ENCODE measurements around the gene GNG7. TPM values are rescaled to one million over a fixed set of nuclear protein-coding genes. Genes with fewer than 3 reads are reported as not detected.
A peak's percentile ranks its signal among the peaks of the same experiment; 100 is the strongest.
"Not testable (repeated sequence)": the region's sequence is repeated elsewhere in the genome, so short reads cannot be mapped to it uniquely, and the experiment has no call there.

The GNG7 gene
- total RNA-seq, 1 donor from 2014 or later, result 11.3 TPM

- TF ChIP-seq CTCF (IDR thresholded peaks at IDR 0.05; ENCODE audit: unreplicated experiment), result no peak
- DNase-seq (ENCODE audit: low spot score, unreplicated experiment), result no peak
- Mint-ChIP-seq H3K9me3 (ENCODE audit: low read depth) (peaks cover 4% of the 10 kb centered on the region), H3K27me3 (peaks cover 17% of the 10 kb centered on the region), H3K4me3 (ENCODE audit: low read depth) (no peak overlapping the region), H3K36me3 (ENCODE audit: insufficient read depth) (peaks cover 5% of the 10 kb centered on the region), H3K27ac (no peak overlapping the region), H3K4me1 (ENCODE audit: low read depth) (peaks cover 17% of the 10 kb centered on the region)
Measured at GRCh38 chr19:2584002-2584401, 118.5 kb downstream of the GNG7 start.

- peaks cover 5% of the 10 kb centered on the region for H3K36me3 Mint-ChIP-seq (ENCODE audit: insufficient read depth)
- H3K4me1 Mint-ChIP-seq (ENCODE audit: low read depth), result peaks cover 14% of the 10 kb centered on the region
- TF ChIP-seq CTCF (IDR thresholded peaks at IDR 0.05; ENCODE audit: unreplicated experiment), result no peak
- H3K9me3 Mint-ChIP-seq (ENCODE audit: low read depth), result peaks cover 4% of the 10 kb centered on the region
- no peak for DNase-seq (ENCODE audit: low spot score, unreplicated experiment)
- no peak overlapping the region for H3K27ac Mint-ChIP-seq
- H3K4me3 Mint-ChIP-seq (ENCODE audit: low read depth), result no peak overlapping the region
- peaks cover 19% of the 10 kb centered on the region for H3K27me3 Mint-ChIP-seq
Measured at GRCh38 chr19:2582984-2583956, 119.2 kb downstream of the GNG7 start.

GRCh38 chr19:2580396-2580795 lies 122.1 kb downstream of the GNG7 start:
- H3K36me3 Mint-ChIP-seq (ENCODE audit: insufficient read depth); DNase-seq (ENCODE audit: low spot score, unreplicated experiment); H3K4me3 Mint-ChIP-seq (ENCODE audit: low read depth); H3K4me1 Mint-ChIP-seq (ENCODE audit: low read depth); H3K27ac Mint-ChIP-seq; H3K9me3 Mint-ChIP-seq (ENCODE audit: low read depth): not testable (repeated sequence)
- H3K27me3 Mint-ChIP-seq, result peaks cover 10% of the 10 kb centered on the region

GRCh38 chr19:2579678-2580280 lies 122.7 kb downstream of the GNG7 start:
- Mint-ChIP-seq H3K36me3 (ENCODE audit: insufficient read depth) (peaks cover 5% of the 10 kb centered on the region), H3K27me3 (peaks cover 7% of the 10 kb centered on the region), H3K9me3 (ENCODE audit: low read depth) (peaks cover 4% of the 10 kb centered on the region), H3K27ac (no peak overlapping the region), H3K4me3 (ENCODE audit: low read depth) (no peak overlapping the region), H3K4me1 (ENCODE audit: low read depth) (peaks cover 4% of the 10 kb centered on the region)
- TF ChIP-seq CTCF (IDR thresholded peaks at IDR 0.05; ENCODE audit: unreplicated experiment), result peak; percentile 5
- DNase-seq (ENCODE audit: low spot score, unreplicated experiment), result no peak

GRCh38 chr19:2578901-2579677 lies 123.4 kb downstream of the GNG7 start:
- Mint-ChIP-seq H3K4me3 (ENCODE audit: low read depth) (peak overlapping the region; percentile 62), H3K4me1 (ENCODE audit: low read depth) (peaks cover 4% of the 10 kb centered on the region), H3K27ac (no peak overlapping the region), H3K9me3 (ENCODE audit: low read depth) (peaks cover 4% of the 10 kb centered on the region), H3K36me3 (ENCODE audit: insufficient read depth) (peaks cover 5% of the 10 kb centered on the region), H3K27me3 (peaks cover 7% of the 10 kb centered on the region)
- peak; percentile 78 for DNase-seq (ENCODE audit: low spot score, unreplicated experiment)
- peak; percentile 92 for TF ChIP-seq CTCF (IDR thresholded peaks at IDR 0.05; ENCODE audit: unreplicated experiment)
